MM.1S (cell line): ENCODE data around the gene CDKN2D.

Experiments
- DNase-seq: peaks from one replicate; pipeline ENCODE4 v3.0.0-alpha.2; 2015
- H2AFZ ChIP-seq: fragments of 300-600 bp; sonication (generic); 2 replicates; pipeline ENCODE4 v1.6.0; 2016; ENCODE audit warnings: antibody characterized with exemption, low read length
- H3F3A ChIP-seq: fragments of 300-600 bp; sonication (generic); 2 replicates; pipeline ENCODE4 v1.6.1; 2016; ENCODE audit warnings: mild to moderate bottlenecking, antibody characterized with exemption, low read length, moderate library complexity, mixed read lengths; ENCODE audit not compliant: insufficient read depth
- H3K27ac ChIP-seq: fragments of 300-600 bp; sonication (generic); 2 replicates; pipeline ENCODE4 v1.5.1; 2016; ENCODE audit warnings: mild to moderate bottlenecking, low read length
- H3K27me3 ChIP-seq: fragments of 300-600 bp; sonication (generic); replicated peaks from 2 replicates; pipeline ENCODE4 v1.6.0; 2016; ENCODE audit warnings: low read length; ENCODE audit not compliant: insufficient read depth
- H3K36me3 ChIP-seq: fragments of 300-600 bp; sonication (generic); replicated peaks from 2 replicates; pipeline ENCODE4 v1.6.1; 2016; ENCODE audit warnings: mild to moderate bottlenecking, low read length, mixed read lengths; ENCODE audit not compliant: insufficient read depth
- H3K4me1 ChIP-seq: fragments of 300-600 bp; sonication (generic); 2 replicates; pipeline ENCODE4 v1.6.1; 2016; ENCODE audit warnings: low read length, mixed read lengths
- H3K4me2 ChIP-seq: fragments of 300-600 bp; sonication (generic); 2 replicates; pipeline ENCODE4 v1.6.0; 2016; ENCODE audit warnings: low read depth, low read length
- H3K4me3 ChIP-seq: fragments of 300-600 bp; sonication (generic); 2 replicates; pipeline ENCODE4 v1.5.1; 2016; ENCODE audit warnings: low read length, mixed read lengths
- H3K79me2 ChIP-seq: fragments of 300-600 bp; sonication (generic); 2 replicates; pipeline ENCODE4 v1.6.1; 2016; ENCODE audit warnings: mixed run types, low read length, mixed read lengths
- H3K9ac ChIP-seq: fragments of 300-600 bp; sonication (generic); 2 replicates; pipeline ENCODE4 v1.6.1; 2016; ENCODE audit warnings: low read length, mixed read lengths
- H3K9me2 ChIP-seq: fragments of 300-600 bp; sonication (generic); replicated peaks from 2 replicates; pipeline ENCODE4 v1.6.1; 2016; ENCODE audit warnings: mild to moderate bottlenecking, low read length, mixed read lengths; ENCODE audit not compliant: insufficient read depth
- H3K9me3 ChIP-seq: fragments of 300-600 bp; sonication (generic); replicated peaks from 2 replicates; pipeline ENCODE4 v1.6.1; 2016; ENCODE audit warnings: mild to moderate bottlenecking, low read length, mixed read lengths; ENCODE audit not compliant: insufficient read depth
- H4K20me1 ChIP-seq: fragments of 300-600 bp; sonication (generic); 2 replicates; pipeline ENCODE4 v1.6.1; 2016; ENCODE audit warnings: mild to moderate bottlenecking, low read length, moderate library complexity, mixed read lengths; ENCODE audit not compliant: insufficient read depth
- EZH2 ChIP-seq: fragments of 300-600 bp; sonication (generic); optimal IDR thresholded peaks from 2 replicates; pipeline ENCODE3; 2017; ENCODE audit warnings: low read depth, mild to moderate bottlenecking, antibody characterized with exemption, low read length, mixed read lengths
- EZH2phosphoT487 ChIP-seq: fragments of 300-600 bp; sonication (generic); IDR thresholded peaks from 2 replicates; pipeline ENCODE4 v1.6.1; 2018; ENCODE audit warnings: antibody characterized with exemption, low read length
- TF ChIP-seq, protein P1 (sequence below): fragments of 300-600 bp; sonication (generic); IDR thresholded peaks from 2 replicates; pipeline ENCODE4 v1.5.1; 2016; ENCODE audit warnings: antibody characterized with exemption, low read length, mixed read lengths

CDKN2D gene

GRCh38 chr19:10568826-10569651 lies at the start of gene CDKN2D:
TSS of gene CDKN2D (minus strand) at chr19:10568979. CDS start at chr19:10568653, 326 bp downstream.
- H3K9me3 ChIP-seq, result no peaks in the 10 kb centered on the region
- no peaks in the 10 kb centered on the region for H3K36me3 ChIP-seq
- peaks cover 22% of the 10 kb centered on the region for H3K79me2 ChIP-seq
- H2AFZ ChIP-seq, result peak within 1 kb of the TSS; percentile 73
- H3K4me1 ChIP-seq, result peaks cover 27% of the 10 kb centered on the region
- H3K4me3 ChIP-seq, result peak within 1 kb of the TSS; percentile 75
- 0 out of 2 replicates have a peak, but pooled peaks cover 5% of the 10 kb centered on the region for H4K20me1 ChIP-seq
- H3K9ac ChIP-seq, result peak within 1 kb of the TSS; percentile 88
- H3K4me2 ChIP-seq, result peak within 1 kb of the TSS; percentile 90
- no peaks in the 10 kb centered on the region for H3K27me3 ChIP-seq
- DNase-seq, result peak; percentile 100
- peaks cover 20% of the 10 kb centered on the region for H3F3A ChIP-seq
- no peaks in the 10 kb centered on the region for H3K9me2 ChIP-seq
- H3K27ac ChIP-seq, result peak within 1 kb of the TSS; percentile 85
- TF ChIP-seq EZH2, result no peak
- TF ChIP-seq, protein P1, sequence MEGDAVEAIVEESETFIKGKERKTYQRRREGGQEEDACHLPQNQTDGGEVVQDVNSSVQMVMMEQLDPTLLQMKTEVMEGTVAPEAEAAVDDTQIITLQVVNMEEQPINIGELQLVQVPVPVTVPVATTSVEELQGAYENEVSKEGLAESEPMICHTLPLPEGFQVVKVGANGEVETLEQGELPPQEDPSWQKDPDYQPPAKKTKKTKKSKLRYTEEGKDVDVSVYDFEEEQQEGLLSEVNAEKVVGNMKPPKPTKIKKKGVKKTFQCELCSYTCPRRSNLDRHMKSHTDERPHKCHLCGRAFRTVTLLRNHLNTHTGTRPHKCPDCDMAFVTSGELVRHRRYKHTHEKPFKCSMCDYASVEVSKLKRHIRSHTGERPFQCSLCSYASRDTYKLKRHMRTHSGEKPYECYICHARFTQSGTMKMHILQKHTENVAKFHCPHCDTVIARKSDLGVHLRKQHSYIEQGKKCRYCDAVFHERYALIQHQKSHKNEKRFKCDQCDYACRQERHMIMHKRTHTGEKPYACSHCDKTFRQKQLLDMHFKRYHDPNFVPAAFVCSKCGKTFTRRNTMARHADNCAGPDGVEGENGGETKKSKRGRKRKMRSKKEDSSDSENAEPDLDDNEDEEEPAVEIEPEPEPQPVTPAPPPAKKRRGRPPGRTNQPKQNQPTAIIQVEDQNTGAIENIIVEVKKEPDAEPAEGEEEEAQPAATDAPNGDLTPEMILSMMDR, result no peak
- TF ChIP-seq EZH2phosphoT487, result no peak

GRCh38 chr19:10617409-10618121 lies 48.8 kb upstream of the CDKN2D start:
- Histone ChIP-seq H3K36me3 (no peaks in the 10 kb centered on the region), H3K4me2 (no peak overlapping the region), H3K9me2 (no peaks in the 10 kb centered on the region), H3K79me2 (no peaks in the 10 kb centered on the region), H3K9me3 (no peaks in the 10 kb centered on the region), H3K27ac (no peak overlapping the region), H2AFZ (no peak overlapping the region), H3K4me1 (no peaks in the 10 kb centered on the region), H3K4me3 (no peak overlapping the region), H3K9ac (no peak overlapping the region), H3F3A (no peaks in the 10 kb centered on the region), H3K27me3 (no peaks in the 10 kb centered on the region), H4K20me1 (no peaks in the 10 kb centered on the region)
- DNase-seq, result no peak
- TF ChIP-seq EZH2phosphoT487 (no peak), EZH2 (no peak)
- TF ChIP-seq, protein P1, result no peak

DNA sequence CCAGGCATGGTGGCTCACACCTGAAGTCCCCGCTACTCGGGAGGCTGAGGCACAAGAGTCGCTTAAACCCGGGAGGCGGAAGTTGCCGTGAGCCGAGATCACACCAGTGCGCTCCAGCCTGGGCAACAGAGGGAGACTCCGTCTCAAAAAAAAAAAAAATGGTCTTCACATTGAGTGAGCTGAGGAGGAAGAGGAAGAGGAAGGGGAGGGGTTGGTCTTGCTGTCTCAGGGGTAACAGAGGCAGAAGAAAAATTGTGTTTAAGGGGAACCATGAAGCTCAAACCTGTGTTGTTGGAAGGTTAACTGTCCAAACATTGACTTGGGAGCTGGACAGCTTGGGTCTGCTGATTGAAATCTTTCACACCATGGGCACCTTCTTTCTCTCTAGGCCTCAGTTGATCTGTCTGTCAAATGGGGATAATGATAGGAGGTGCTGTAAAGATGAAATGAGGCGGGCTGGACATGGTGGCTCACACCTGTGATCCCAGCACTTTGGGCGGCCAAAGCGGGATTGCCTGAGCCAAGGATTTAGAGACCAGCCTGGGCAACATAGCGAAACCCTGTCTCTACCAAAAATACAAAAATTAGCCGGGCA lies 46.7 kb upstream of the CDKN2D start:
- Histone ChIP-seq H3K4me1 (no peaks in the 10 kb centered on the region), H3K36me3 (no peaks in the 10 kb centered on the region), H3K9ac (no peak overlapping the region), H3F3A (no peaks in the 10 kb centered on the region), H3K9me2 (no peaks in the 10 kb centered on the region), H2AFZ (no peak overlapping the region), H4K20me1 (no peaks in the 10 kb centered on the region), H3K4me3 (no peak overlapping the region), H3K27ac (no peak overlapping the region), H3K4me2 (no peak overlapping the region), H3K9me3 (no peaks in the 10 kb centered on the region), H3K27me3 (no peaks in the 10 kb centered on the region), H3K79me2 (no peaks in the 10 kb centered on the region)
- TF ChIP-seq, protein P1, result no peak
- TF ChIP-seq EZH2 (no peak), EZH2phosphoT487 (no peak)
- no peak for DNase-seq
